CD14-positive monocyte (primary cell): ENCODE results near the gene HYDIN. TPM values are rescaled to one million over a fixed set of nuclear protein-coding genes. Genes with fewer than 3 reads are reported as not detected.

Experiments used
- DNase-seq, 3 donors: peaks; one replicate each; pipeline ENCODE4 v3.0.0-alpha.2; 2011 to 2022
- H2AFZ ChIP-seq: 2 replicates; pipeline ENCODE4 v1.6.0; 2012; ENCODE audit warnings: mild to moderate bottlenecking, low read depth, low read length, inconsistent platforms; ENCODE audit not compliant: insufficient read depth, poor library complexity, severe bottlenecking
- H3K27ac ChIP-seq, 2 donors: 1 replicate in 1 of 2; 2 replicates in 1 of 2; pipeline ENCODE4 v1.5.1; 2012 to 2013; ENCODE audit warnings: low read length in 2 of 2, control low read depth in 1 of 2, inconsistent platforms in 1 of 2, low read depth in 1 of 2, mild to moderate bottlenecking in 1 of 2
- H3K27me3 ChIP-seq, 2 donors: one replicate each; pipeline versions ENCODE4 v1.6.0 to v1.6.1; 2011 to 2013; ENCODE audit warnings: low read length in 2 of 2; ENCODE audit not compliant: control insufficient read depth in 2 of 2, insufficient read depth in 2 of 2
- H3K36me3 ChIP-seq, 2 donors: replicated peaks in 1 of 2; 1 replicate in 1 of 2; 2 replicates in 1 of 2; pipeline versions ENCODE4 v1.5.1 to v1.6.1; 2012 to 2013; ENCODE audit warnings: low read length in 2 of 2, control low read depth in 1 of 2, inconsistent platforms in 1 of 2, mild to moderate bottlenecking in 1 of 2; ENCODE audit not compliant: insufficient read depth in 2 of 2, control insufficient read depth in 1 of 2
- H3K4me1 ChIP-seq, 2 donors: 1 replicate in 1 of 2; 2 replicates in 1 of 2; pipeline versions ENCODE4 v1.5.1 to v1.6.1; 2012 to 2013; ENCODE audit warnings: low read length in 2 of 2, control low read depth in 1 of 2, inconsistent platforms in 1 of 2, mild to moderate bottlenecking in 1 of 2, moderate library complexity in 1 of 2; ENCODE audit not compliant: insufficient read depth in 2 of 2, control insufficient read depth in 1 of 2
- H3K4me2 ChIP-seq: replicated peaks from 2 replicates; pipeline ENCODE3; 2012; ENCODE audit warnings: low read length, moderate library complexity, mild to moderate bottlenecking; ENCODE audit not compliant: poor library complexity, severe bottlenecking; ENCODE audit errors: extremely low read depth
- H3K4me3 ChIP-seq, 3 experiments: fragments of 200-600 bp in 1 of 3; sonication (generic) in 1 of 3; replicated peaks in 1 of 3; 1 replicate in 2 of 3; 2 replicates in 1 of 3; pipeline ENCODE4 v1.5.1; 2011 to 2013; ENCODE audit warnings: low read length in 3 of 3, mild to moderate bottlenecking in 3 of 3, control low read depth in 2 of 3, low read depth in 2 of 3, inconsistent platforms in 1 of 3, moderate library complexity in 1 of 3
- H3K79me2 ChIP-seq: 2 replicates; pipeline ENCODE4 v1.6.0; 2012; ENCODE audit warnings: mild to moderate bottlenecking, control low read depth, inconsistent platforms, low read length, moderate library complexity; ENCODE audit not compliant: insufficient read depth
- H3K9ac ChIP-seq: 2 replicates; pipeline ENCODE4 v1.6.0; 2017; ENCODE audit warnings: low read length, mild to moderate bottlenecking; ENCODE audit not compliant: insufficient read depth, poor library complexity, severe bottlenecking
- H3K9me3 ChIP-seq, 2 donors: replicated peaks in 1 of 2; 1 replicate in 1 of 2; 2 replicates in 1 of 2; pipeline versions ENCODE4 v1.5.1 to v1.6.1; 2012 to 2013; ENCODE audit warnings: low read length in 2 of 2, control low read depth in 1 of 2; ENCODE audit not compliant: control insufficient read depth in 1 of 2, insufficient read depth in 1 of 2
- H4K20me1 ChIP-seq: 2 replicates; pipeline ENCODE4 v1.6.0; 2012; ENCODE audit warnings: mild to moderate bottlenecking, low read length, control low read depth, moderate library complexity; ENCODE audit not compliant: insufficient read depth
- H3K27ac Mint-ChIP-seq, 7 donors: one replicate each; pipeline ENCODE4 v1.8.0; 2020; ENCODE audit warnings: mild to moderate bottlenecking in 7 of 7, mixed read lengths in 7 of 7, moderate library complexity in 6 of 7, inconsistent platforms in 2 of 7
- H3K27me3 Mint-ChIP-seq, 3 donors: one replicate each; pipeline ENCODE4 v1.8.0; 2021 to 2022; ENCODE audit warnings: low read depth in 3 of 3, mild to moderate bottlenecking in 3 of 3, mixed read lengths in 3 of 3, moderate library complexity in 3 of 3, inconsistent platforms in 1 of 3
- H3K36me3 Mint-ChIP-seq, 2 donors: one replicate each; pipeline ENCODE4 v1.8.0; 2020; ENCODE audit warnings: mixed read lengths in 2 of 2, inconsistent platforms in 1 of 2, mild to moderate bottlenecking in 1 of 2
- H3K4me1 Mint-ChIP-seq: one replicate; pipeline ENCODE4 v1.8.0; 2020; ENCODE audit warnings: mild to moderate bottlenecking, mixed read lengths
- H3K4me3 Mint-ChIP-seq, 2 donors: one replicate each; pipeline ENCODE4 v1.8.0; 2020; ENCODE audit warnings: mild to moderate bottlenecking in 2 of 2, mixed read lengths in 2 of 2, moderate library complexity in 1 of 2
- H3K9me3 Mint-ChIP-seq, 7 donors: one replicate each; pipeline ENCODE4 v1.8.0; 2020 to 2022; ENCODE audit warnings: mixed read lengths in 7 of 7, mild to moderate bottlenecking in 6 of 7, moderate library complexity in 6 of 7, inconsistent platforms in 2 of 7
- CTCF ChIP-seq: fragments of 200-600 bp; IDR thresholded peaks from one replicate; pipeline ENCODE4 v1.8.0; 2022; ENCODE audit warnings: antibody characterized with exemption, mild to moderate bottlenecking
- WGBS: methylation state at CpG from one replicate; pipeline ENCODE4 v1.1.5; 2013; ENCODE audit warnings: missing lambda C conversion rate; ENCODE audit not compliant: insufficient coverage; 5-methylcytosine and 5-hydroxymethylcytosine counted together
- intact Hi-C, 2 donors: fragments of 100-400 bp; cut with micrococcal nuclease; formaldehyde crosslinking; loops; one replicate each; pipeline versions ENCODE4 v1.15.0 to v1.15.1; 2023
- polyA plus RNA-seq, 3 donors: library from polyadenylated mRNA; depleted of rRNA in 1 of 3; unstranded in 2 of 3; stranded (reverse) in 1 of 3; fragments of 300-500 nt in 2 of 3; fragments of >200 nt in 1 of 3; fragmentation: Illumina TruSeq in 2 of 3; gene quantifications; 1 replicate in 2 of 3; 2 replicates in 1 of 3; pipeline ENCODE4 v1.2.3, GENCODE V29; 2012 to 2021

The HYDIN gene
- polyA plus RNA-seq, 3 donors = not detected

GRCh38 chr16:70779361-70779760, 451.2 kb downstream of the HYDIN start:
- H3K9ac ChIP-seq = no peak overlapping the region

DNA sequence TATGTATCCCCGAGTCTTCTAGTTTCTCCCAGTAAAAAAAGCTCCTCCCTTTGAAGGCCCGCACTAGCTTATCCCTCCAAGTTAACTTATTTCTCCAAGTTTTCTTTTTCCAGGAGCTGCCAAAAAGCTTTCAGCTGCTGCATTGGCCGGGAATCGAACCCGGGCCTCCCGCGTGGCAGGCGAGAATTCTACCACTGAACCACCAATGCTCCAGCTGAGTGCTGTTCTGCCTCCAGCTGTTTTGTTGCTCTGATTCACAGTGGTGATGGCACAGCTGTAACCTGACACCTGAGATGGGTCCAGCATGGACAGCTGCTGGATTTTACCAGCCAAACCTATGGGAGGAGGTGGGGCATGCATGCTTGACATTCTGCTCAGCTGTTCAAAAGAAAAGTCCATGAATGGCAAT, 451.6 kb downstream of the HYDIN start:
- WGBS = 99% methylated on average over 8 of the region's 8 CpGs
- H3K36me3 Mint-ChIP-seq = peaks cover 80 to 95% of the 10 kb centered on the region in 2 donors
- H4K20me1 ChIP-seq = no peaks in the 10 kb centered on the region

More at GRCh38 chr16:70779361-70779760, 451.2 kb downstream of the HYDIN start:
- Histone ChIP-seq H3K4me3 (no peak overlapping the region), H3K27ac (no peak overlapping the region), H3K27me3 (no peaks in the 10 kb centered on the region), H3K9me3 (peaks cover 17 to 24% of the 10 kb centered on the region in 2 donors), H3K79me2 (no peaks in the 10 kb centered on the region), H3K4me2 (no peak overlapping the region), H4K20me1 (no peaks in the 10 kb centered on the region), H3K36me3 (peaks cover 86 to 98% of the 10 kb centered on the region in 2 donors), H3K4me1 (no peaks in the 10 kb centered on the region), H2AFZ (no peak overlapping the region)
- intact Hi-C loops = no loop called here
- H3K36me3 Mint-ChIP-seq = peaks cover 80 to 95% of the 10 kb centered on the region in 2 donors
- TF ChIP-seq CTCF = no peak
- no peak for DNase-seq
- no peak overlapping the region for H3K27ac Mint-ChIP-seq
- no peaks in the 10 kb centered on the region for H3K4me1 Mint-ChIP-seq
- H3K27me3 Mint-ChIP-seq = peaks cover 0 to 2% (median 0%) of the 10 kb centered on the region in 3 donors
- 100% methylated on average over 1 of the region's 1 CpG for WGBS
- peaks cover 5 to 17% (median 13%) of the 10 kb centered on the region in 7 donors for H3K9me3 Mint-ChIP-seq
- H3K4me3 Mint-ChIP-seq = no peak overlapping the region

More for the DNA sequence above, 451.6 kb downstream of the HYDIN start:
- no peaks in the 10 kb centered on the region for H3K79me2 ChIP-seq
- peaks cover 0 to 2% (median 0%) of the 10 kb centered on the region in 3 donors for H3K27me3 Mint-ChIP-seq
- no peak overlapping the region for H3K4me2 ChIP-seq
- H3K27me3 ChIP-seq = no peaks in the 10 kb centered on the region
- peaks cover 17 to 24% of the 10 kb centered on the region in 2 donors for H3K9me3 ChIP-seq
- H3K9ac ChIP-seq = no peak overlapping the region
- intact Hi-C loops = no loop called here
- peak overlapping the region in 1 of 7 donors; percentile 35 for H3K27ac Mint-ChIP-seq
- H3K36me3 ChIP-seq = peaks cover 86 to 98% of the 10 kb centered on the region in 2 donors
- TF ChIP-seq CTCF = no peak
- DNase-seq = no peak
- no peaks in the 10 kb centered on the region for H3K4me1 Mint-ChIP-seq
- H3K27ac ChIP-seq = no peak overlapping the region
- H3K4me3 Mint-ChIP-seq = no peak overlapping the region
- H3K4me3 ChIP-seq = no peak overlapping the region
- no peaks in the 10 kb centered on the region for H3K4me1 ChIP-seq
- H3K9me3 Mint-ChIP-seq = peaks cover 5 to 17% (median 12%) of the 10 kb centered on the region in 7 donors
- no peak overlapping the region for H2AFZ ChIP-seq
